Activated CD4-positive, alpha-beta T cell treated with anti-CD3 and anti-CD28 coated beads, Interleukin-2, amount 50 U/mL, for 4 hours (primary cell): ENCODE data around the gene AICDA.
"Not testable (repeated sequence)": the region's sequence is repeated elsewhere in the genome, so short reads cannot be mapped to it uniquely, and the experiment has no call there.

Experiments
- DNase-seq, 2 experiments: peaks; one replicate each; pipeline ENCODE4 v3.0.0-alpha.2; 2020

AICDA gene

GRCh38 chr12:8609061-8609570 lies 3.5 kb downstream of the AICDA start:
- DNase-seq: no peak

GRCh38 chr12:8606890-8607289 lies 5.8 kb downstream of the AICDA start:
- DNase-seq: no peak

GRCh38 chr12:8605057-8605456 lies 7.6 kb downstream of the AICDA start:
- DNase-seq: no peak

- no peak for DNase-seq
Measured at GRCh38 chr12:8603856-8604255, 8.8 kb downstream of the AICDA start.

- no peak for DNase-seq
Measured at GRCh38 chr12:8603286-8603685, 9.4 kb downstream of the AICDA start.

GRCh38 chr12:8596561-8596960 lies 16.1 kb downstream of the AICDA start:
- DNase-seq: no peak

- DNase-seq: no peak
Measured at GRCh38 chr12:8594072-8594471, 18.6 kb downstream of the AICDA start.

- DNase-seq: no peak
Measured at GRCh38 chr12:8593246-8593645, 19.4 kb downstream of the AICDA start.

- DNase-seq: no peak
Measured at GRCh38 chr12:8590842-8591545, 21.7 kb downstream of the AICDA start.

- no peak for DNase-seq
Measured at GRCh38 chr12:8589679-8590078, 23.0 kb downstream of the AICDA start.

GRCh38 chr12:8584478-8584877 lies 28.2 kb downstream of the AICDA start:
- not testable (repeated sequence) for DNase-seq

GRCh38 chr12:8584004-8584403 lies 28.7 kb downstream of the AICDA start:
- no peak for DNase-seq

GRCh38 chr12:8581098-8581784 lies 31.4 kb downstream of the AICDA start:
- no peak for DNase-seq

GRCh38 chr12:8577879-8578278 lies 34.8 kb downstream of the AICDA start:
- DNase-seq: no peak

GRCh38 chr12:8572507-8572906 lies 40.2 kb downstream of the AICDA start:
- no peak for DNase-seq

- no peak for DNase-seq
Measured at GRCh38 chr12:8566525-8566924, 46.1 kb downstream of the AICDA start.

GRCh38 chr12:8566052-8566451 lies 46.6 kb downstream of the AICDA start:
- DNase-seq: not testable (repeated sequence)

- no peak for DNase-seq
Measured at GRCh38 chr12:8564656-8565055, 48.0 kb downstream of the AICDA start.

GRCh38 chr12:8563356-8563755 lies 49.3 kb downstream of the AICDA start:
- no peak for DNase-seq

GRCh38 chr12:8562310-8562709 lies 50.3 kb downstream of the AICDA start:
- DNase-seq: no peak

- DNase-seq: no peak
Measured at GRCh38 chr12:8561011-8561410, 51.6 kb downstream of the AICDA start.

- no peak for DNase-seq
Measured at GRCh38 chr12:8559676-8560075, 53.0 kb downstream of the AICDA start.

GRCh38 chr12:8556531-8557097 lies 56.0 kb downstream of the AICDA start:
- no peak for DNase-seq
